B cell (primary cell): ENCODE data around the gene EIF3A. TPM values are rescaled to one million over a fixed set of nuclear protein-coding genes. Genes with fewer than 3 reads are reported as not detected.

Experiments
- ATAC-seq: fragments of 200-7000 bp; cut with Tn5 transposase; one replicate; pipeline ENCODE4 v1.10.0; 2021; ENCODE audit warnings: low read depth, mild to moderate bottlenecking, moderate number of reproducible peaks, moderate library complexity
- CTCF ChIA-PET: fragments of 350-600 bp; sonication (Branson Sonifier 250); formaldehyde crosslinking; loops from one replicate; lab custom pipeline; 2021; ENCODE audit warnings: antibody characterized with exemption, inconsistent platforms; lab: Charles Lee
- POLR2A ChIA-PET: fragments of 350-600 bp; sonication (Branson Sonifier 250); formaldehyde crosslinking; loops from one replicate; lab custom pipeline; 2021; ENCODE audit warnings: antibody characterized with exemption; lab: Charles Lee
- DNase-seq: peaks from one replicate; pipeline ENCODE4 v3.0.0; 2013
- H2AFZ ChIP-seq: 2 replicates; pipeline ENCODE4 v1.6.1; 2012; ENCODE audit warnings: mild to moderate bottlenecking, low read depth, low read length; ENCODE audit not compliant: insufficient read depth, poor library complexity, severe bottlenecking
- H3K27ac ChIP-seq, 2 donors: 1 replicate in 1 of 2; 2 replicates in 1 of 2; pipeline ENCODE4 v1.5.1; 2012 to 2013; ENCODE audit warnings: low read length in 2 of 2, mild to moderate bottlenecking in 2 of 2, moderate library complexity in 1 of 2
- H3K27me3 ChIP-seq, 4 experiments: fragments of 200-600 bp in 1 of 4; sonication (generic) in 1 of 4; replicated peaks in 1 of 4; 1 replicate in 2 of 4; 2 replicates in 2 of 4; pipeline versions ENCODE4 v1.6.1 to v1.7.0; 2013 to 2016; ENCODE audit warnings: low read length in 3 of 4, mild to moderate bottlenecking in 2 of 4, mixed read lengths in 1 of 4, moderate library complexity in 1 of 4; ENCODE audit not compliant: insufficient read depth in 4 of 4, control insufficient read depth in 3 of 4; ENCODE audit errors: control extremely low read depth in 1 of 4
- H3K36me3 ChIP-seq, 2 experiments: replicated peaks in 1 of 2; 1 replicate in 1 of 2; 2 replicates in 1 of 2; pipeline versions ENCODE4 v1.6.1 to v1.7.1; 2013; ENCODE audit warnings: low read length in 1 of 2; ENCODE audit not compliant: insufficient read depth in 2 of 2, control insufficient read depth in 1 of 2; ENCODE audit errors: control extremely low read depth in 1 of 2, extremely low read depth in 1 of 2
- H3K4me1 ChIP-seq, 2 donors: fragments of 200-600 bp in 1 of 2; sonication (generic) in 1 of 2; 1 replicate in 1 of 2; 2 replicates in 1 of 2; pipeline versions ENCODE4 v1.5.1 to v1.6.1; 2013 to 2017; ENCODE audit warnings: low read length in 2 of 2; ENCODE audit not compliant: control insufficient read depth in 2 of 2, insufficient read depth in 2 of 2
- H3K4me2 ChIP-seq: replicated peaks from 2 replicates; pipeline ENCODE3; 2012; ENCODE audit warnings: mild to moderate bottlenecking, low read depth, low read length; ENCODE audit not compliant: poor library complexity, severe bottlenecking
- H3K4me3 ChIP-seq, 5 experiments: fragments of 200-600 bp in 1 of 5; sonication (generic) in 1 of 5; 1 replicate in 3 of 5; 2 replicates in 2 of 5; pipeline versions ENCODE4 v1.5.1 to v1.7.0; 2011 to 2016; ENCODE audit warnings: low read length in 4 of 5, mild to moderate bottlenecking in 4 of 5, low read depth in 2 of 5, control low read depth in 1 of 5, moderate library complexity in 1 of 5; ENCODE audit not compliant: insufficient read depth in 1 of 5; ENCODE audit errors: control extremely low read depth in 1 of 5, extremely low read depth in 1 of 5
- H3K79me2 ChIP-seq: fragments of 200-600 bp; sonication (generic); one replicate; pipeline ENCODE4 v1.6.0; 2016; ENCODE audit warnings: low read length; ENCODE audit not compliant: control insufficient read depth, insufficient read depth
- H3K9ac ChIP-seq: fragments of 200-600 bp; sonication (generic); 2 replicates; pipeline ENCODE4 v1.6.1; 2017; ENCODE audit warnings: mild to moderate bottlenecking, low read length, moderate library complexity
- H3K9me3 ChIP-seq, 3 donors: one replicate each; pipeline versions ENCODE4 v1.6.1 to v1.7.1; 2013; ENCODE audit warnings: low read length in 2 of 3; ENCODE audit not compliant: control insufficient read depth in 2 of 3, insufficient read depth in 1 of 3; ENCODE audit errors: control extremely low read depth in 1 of 3
- H4K20me1 ChIP-seq: 2 replicates; pipeline ENCODE4 v1.6.0; 2012; ENCODE audit warnings: mild to moderate bottlenecking, low read length; ENCODE audit not compliant: insufficient read depth, control insufficient read depth, poor library complexity, severe bottlenecking
- H3K27ac Mint-ChIP-seq: one replicate; pipeline ENCODE4 v1.8.0; 2021; ENCODE audit warnings: mixed read lengths
- H3K27me3 Mint-ChIP-seq: one replicate; pipeline ENCODE4 v1.8.0; 2021; ENCODE audit warnings: mixed read lengths
- H3K4me1 Mint-ChIP-seq: one replicate; pipeline ENCODE4 v1.8.0; 2021; ENCODE audit warnings: mixed read lengths
- H3K4me3 Mint-ChIP-seq: one replicate; pipeline ENCODE4 v1.8.0; 2021; ENCODE audit warnings: mixed read lengths
- H3K9me3 Mint-ChIP-seq: one replicate; pipeline ENCODE4 v1.8.0; 2022; ENCODE audit warnings: mixed read lengths; ENCODE audit not compliant: insufficient read depth
- CTCF ChIP-seq: fragments of 200-600 bp; IDR thresholded peaks from one replicate; pipeline ENCODE4 v1.8.0; 2022; ENCODE audit warnings: antibody characterized with exemption, mild to moderate bottlenecking
- EZH2 ChIP-seq: IDR thresholded peaks from 2 replicates; pipeline ENCODE4 v1.6.1; 2012; ENCODE audit warnings: borderline replicate concordance, low read depth, mild to moderate bottlenecking, moderate library complexity, low read length; ENCODE audit not compliant: insufficient read depth, poor library complexity, severe bottlenecking
- WGBS: methylation state at CpG from one replicate; pipeline ENCODE4 v1.1.5; 2013; ENCODE audit warnings: missing lambda C conversion rate; ENCODE audit not compliant: insufficient coverage; 5-methylcytosine and 5-hydroxymethylcytosine counted together
- intact Hi-C: fragments of 100-400 bp; cut with micrococcal nuclease; formaldehyde crosslinking; loops from one replicate; pipeline ENCODE4 v1.10.0; 2022
- polyA plus RNA-seq: library from polyadenylated mRNA; depleted of rRNA; stranded (reverse); fragments of >200 nt; gene quantifications from 2 replicates; pipeline ENCODE4 v1.2.3, GENCODE V29; 2012
- total RNA-seq, 2 donors: library from RNA; stranded (reverse); fragments of 120-200 nt in 1 of 2; gene quantifications; 1 replicate in 1 of 2; 2 replicates in 1 of 2; pipeline versions ENCODE4 v1.2.3 to v1.2.4, GENCODE V29; 2013 to 2022

The EIF3A gene
- total and polyA plus RNA-seq, 2 donors (not counting 1 experiment from before 2014, with no cell fraction given) = 8.8 to 94.5 TPM

- H3K4me3 ChIP-seq = peak overlapping the region in 4 of 5 experiments; percentile 11 to 75 (median 40)
- DNase-seq (no peak), ATAC-seq (no peak)
- Mint-ChIP-seq H3K27me3 (no peaks in the 10 kb centered on the region), H3K4me3 (peak overlapping the region; percentile 96), H3K9me3 (no peaks in the 10 kb centered on the region), H3K4me1 (peaks cover 43% of the 10 kb centered on the region), H3K27ac (peak overlapping the region; percentile 96)
- peaks cover 0 to 4% (median 0%) of the 10 kb centered on the region in 3 donors for H3K9me3 ChIP-seq
- peaks cover 71% of the 10 kb centered on the region for H3K79me2 ChIP-seq
- H3K27ac ChIP-seq = peak overlapping the region in 1 of 2 donors; percentile 97
- H3K4me2 ChIP-seq = peak overlapping the region; percentile 82
- H3K4me1 ChIP-seq = peaks cover 30 to 39% of the 10 kb centered on the region in 2 donors
- H2AFZ ChIP-seq = no peak overlapping the region
- POLR2A ChIA-PET = interaction anchor here (1.1 kb wide), 1 partner anchor 30 kb away, joined by 4 read pairs; no protein-coding TSS in a partner anchor
- peaks cover 63% of the 10 kb centered on the region for H4K20me1 ChIP-seq
- TF ChIP-seq CTCF (no peak), EZH2 (no peak)
- intact Hi-C loops = no loop called here
- WGBS = 81% methylated on average over 2 of the region's 10 CpGs
- H3K36me3 ChIP-seq = peaks cover 2 to 3% of the 10 kb centered on the region in 2 experiments
- CTCF ChIA-PET = no interaction called here
- no peaks in the 10 kb centered on the region for H3K27me3 ChIP-seq
- H3K9ac ChIP-seq = peak overlapping the region; percentile 96
These were observed 2.0 kb downstream of the EIF3A start for GRCh38 chr10:119078422-119079179.

- no peak overlapping the region for H3K4me3 ChIP-seq
These were observed 7.0 kb downstream of the EIF3A start for GRCh38 chr10:119073584-119073983.

More at GRCh38 chr10:119073584-119073983, 7.0 kb downstream of the EIF3A start:
- ATAC-seq = no peak
- Mint-ChIP-seq H3K27ac (no peak overlapping the region), H3K9me3 (no peaks in the 10 kb centered on the region), H3K27me3 (no peaks in the 10 kb centered on the region), H3K4me1 (peaks cover 21% of the 10 kb centered on the region), H3K4me3 (no peak overlapping the region)
- Histone ChIP-seq H4K20me1 (peaks cover 74% of the 10 kb centered on the region), H3K4me2 (no peak overlapping the region), H3K9me3 (peaks cover 0 to 4% (median 0%) of the 10 kb centered on the region in 3 donors), H3K4me1 (peaks cover 15 to 21% of the 10 kb centered on the region in 2 donors), H3K27ac (no peak overlapping the region), H2AFZ (no peak overlapping the region), H3K9ac (no peak overlapping the region), H3K79me2 (peaks cover 76% of the 10 kb centered on the region), H3K36me3 (peaks cover 13 to 42% of the 10 kb centered on the region in 2 experiments), H3K27me3 (no peaks in the 10 kb centered on the region)
- CTCF ChIA-PET = no interaction called here
- POLR2A ChIA-PET = no interaction called here
- intact Hi-C loops = no loop called here
- no peak for TF ChIP-seq CTCF
- TF ChIP-seq EZH2 = no peak
- 100% methylated on average over 2 of the region's 6 CpGs for WGBS
- DNase-seq = no peak
